H9 (cell line): ENCODE results near the gene LENG1. TPM values are rescaled to one million over a fixed set of nuclear protein-coding genes. Genes with fewer than 3 reads are reported as not detected.

Experiments used
- DNase-seq: peaks from one replicate; pipeline ENCODE4 v3.0.0-alpha.2; 2017
- H2AFZ ChIP-seq: one replicate; pipeline ENCODE4 v1.6.1; 2013; ENCODE audit warnings: mild to moderate bottlenecking, low read length, control low read depth, moderate library complexity
- H2AK5ac ChIP-seq: 2 replicates; pipeline ENCODE4 v1.6.1; 2013; ENCODE audit warnings: low read length, control low read depth, mixed read lengths; ENCODE audit not compliant: insufficient read length
- H2BK120ac ChIP-seq: one replicate; pipeline ENCODE4 v1.6.1; 2013; ENCODE audit warnings: low read depth, mild to moderate bottlenecking, low read length, control low read depth, inconsistent platforms; ENCODE audit not compliant: poor library complexity, severe bottlenecking
- H2BK12ac ChIP-seq: 2 replicates; pipeline ENCODE4 v1.6.1; 2013; ENCODE audit warnings: low read length, control low read depth, mixed read lengths, low read depth; ENCODE audit not compliant: insufficient read length
- H2BK15ac ChIP-seq: 2 replicates; pipeline ENCODE4 v1.6.1; 2013; ENCODE audit warnings: low read depth, low read length, control low read depth
- H2BK20ac ChIP-seq: one replicate; pipeline ENCODE4 v1.6.1; 2013; ENCODE audit warnings: low read depth, mild to moderate bottlenecking, low read length, control low read depth, inconsistent platforms; ENCODE audit not compliant: poor library complexity, severe bottlenecking
- H2BK5ac ChIP-seq: 2 replicates; pipeline ENCODE4 v1.6.1; 2013; ENCODE audit warnings: low read length, control low read depth, mixed read lengths; ENCODE audit not compliant: insufficient read length
- H3K14ac ChIP-seq: 2 replicates; pipeline ENCODE4 v1.6.1; 2013; ENCODE audit warnings: low read length, control low read depth; ENCODE audit not compliant: insufficient read depth
- H3K18ac ChIP-seq: 2 replicates; pipeline ENCODE4 v1.6.1; 2013; ENCODE audit warnings: low read depth, mild to moderate bottlenecking, mixed read lengths, low read length, control low read depth; ENCODE audit not compliant: insufficient read length
- H3K23ac ChIP-seq: 2 replicates; pipeline ENCODE4 v1.6.1; 2013; ENCODE audit warnings: low read length, control low read depth, mixed read lengths, low read depth; ENCODE audit not compliant: insufficient read length
- H3K23me2 ChIP-seq: 2 replicates; pipeline ENCODE4 v1.6.1; 2013; ENCODE audit warnings: low read depth, mild to moderate bottlenecking, mixed read lengths, low read length, control low read depth; ENCODE audit not compliant: insufficient read length, poor library complexity, severe bottlenecking
- H3K27ac ChIP-seq: 2 replicates; pipeline ENCODE4 v1.5.1; 2013; ENCODE audit warnings: low read length, control low read depth, mixed read lengths, low read depth; ENCODE audit not compliant: insufficient read length
- H3K27me3 ChIP-seq: 2 replicates; pipeline ENCODE4 v1.6.1; 2013; ENCODE audit warnings: low read length, control low read depth, inconsistent platforms; ENCODE audit not compliant: insufficient read depth
- H3K4ac ChIP-seq: 2 replicates; pipeline ENCODE4 v1.6.1; 2013; ENCODE audit warnings: low read depth, mild to moderate bottlenecking, control low read depth, inconsistent platforms, low read length, moderate library complexity
- H3K4me1 ChIP-seq: 2 replicates; pipeline ENCODE4 v1.6.1; 2013; ENCODE audit warnings: low read length, control low read depth, inconsistent platforms; ENCODE audit not compliant: insufficient read depth
- H3K4me2 ChIP-seq: 2 replicates; pipeline ENCODE4 v1.6.1; 2013; ENCODE audit warnings: low read length, control low read depth, mixed read lengths; ENCODE audit not compliant: insufficient read length, insufficient read depth
- H3K56ac ChIP-seq: 2 replicates; pipeline ENCODE4 v1.6.1; 2013; ENCODE audit warnings: low read depth, mild to moderate bottlenecking, mixed read lengths, low read length, control low read depth; ENCODE audit not compliant: insufficient read length
- H3K79me1 ChIP-seq: 2 replicates; pipeline ENCODE4 v1.6.1; 2013; ENCODE audit warnings: low read depth, mild to moderate bottlenecking, moderate library complexity, low read length, control low read depth, inconsistent platforms; ENCODE audit not compliant: insufficient read depth, poor library complexity, severe bottlenecking
- H3K79me2 ChIP-seq: 2 replicates; pipeline ENCODE4 v1.6.1; 2013; ENCODE audit warnings: low read length, control low read depth, inconsistent platforms; ENCODE audit not compliant: insufficient read depth
- H3K9ac ChIP-seq: 2 replicates; pipeline ENCODE4 v1.6.1; 2013; ENCODE audit warnings: low read length, control low read depth, mixed read lengths; ENCODE audit not compliant: insufficient read length; ENCODE audit errors: extremely low read depth
- H3K9me3 ChIP-seq: one replicate; pipeline ENCODE4 v1.6.1; 2013; ENCODE audit warnings: low read depth, low read length, inconsistent platforms; ENCODE audit not compliant: control insufficient read depth
- H3T11ph ChIP-seq: one replicate; pipeline ENCODE4 v1.6.1; 2013; ENCODE audit warnings: mild to moderate bottlenecking, low read length, control low read depth, inconsistent platforms
- H4K20me1 ChIP-seq: one replicate; pipeline ENCODE4 v1.6.1; 2013; ENCODE audit not compliant: control insufficient read depth, insufficient read length, insufficient read depth
- H4K5ac ChIP-seq: 2 replicates; pipeline ENCODE4 v1.6.1; 2013; ENCODE audit warnings: low read depth, mild to moderate bottlenecking, mixed read lengths, low read length, control low read depth; ENCODE audit not compliant: insufficient read length
- H4K8ac ChIP-seq: replicated peaks from 2 replicates; pipeline ENCODE4 v1.6.1; 2013; ENCODE audit warnings: low read length, control low read depth, mixed read lengths, low read depth; ENCODE audit not compliant: insufficient read length
- H4K91ac ChIP-seq: 2 replicates; pipeline ENCODE4 v1.6.1; 2013; ENCODE audit warnings: low read depth, mild to moderate bottlenecking, moderate library complexity, mixed read lengths, low read length, control low read depth; ENCODE audit not compliant: insufficient read length
- H3K27ac Mint-ChIP-seq, 3 experiments: 2 replicates in 2 of 3; 3 replicates in 1 of 3; pipeline ENCODE4 v1.8.0; 2020 to 2021; ENCODE audit warnings: mixed read lengths in 3 of 3, mild to moderate bottlenecking in 1 of 3, moderate library complexity in 1 of 3
- H3K27me3 Mint-ChIP-seq: 2 replicates; pipeline ENCODE4 v1.8.0; 2021; ENCODE audit warnings: low read depth, mild to moderate bottlenecking, moderate library complexity, mixed read lengths
- H3K36me3 Mint-ChIP-seq, 3 experiments: 2 replicates in 2 of 3; 3 replicates in 1 of 3; pipeline ENCODE4 v1.8.0; 2020 to 2021; ENCODE audit warnings: low read depth in 3 of 3, mixed read lengths in 3 of 3; ENCODE audit not compliant: insufficient read depth in 1 of 3
- H3K4me1 Mint-ChIP-seq, 2 experiments: 2 replicates each; pipeline ENCODE4 v1.8.0; 2020; ENCODE audit warnings: mixed read lengths in 2 of 2
- H3K4me3 Mint-ChIP-seq, 2 experiments: 2 replicates in 1 of 2; 3 replicates in 1 of 2; pipeline ENCODE4 v1.8.0; 2020 to 2021; ENCODE audit warnings: mild to moderate bottlenecking in 2 of 2, mixed read lengths in 2 of 2, moderate library complexity in 1 of 2
- H3K9me3 Mint-ChIP-seq, 2 experiments: 2 replicates in 1 of 2; 3 replicates in 1 of 2; pipeline ENCODE4 v1.8.0; 2020; ENCODE audit warnings: mild to moderate bottlenecking in 2 of 2, mixed read lengths in 2 of 2, moderate library complexity in 1 of 2
- whole genome bisulfite sequencing: extraction: QIAGEN DNeasy Blood & Tissue Kit; methylation state at CpG from one replicate; pipeline ENCODE4 v1.1.7; 2013; ENCODE audit warnings: missing lambda C conversion rate, low lambda C conversion rate, mixed read lengths; ENCODE audit not compliant: insufficient read length; ENCODE audit errors: extremely low coverage; 5-methylcytosine and 5-hydroxymethylcytosine counted together
- total RNA-seq: library from RNA; stranded (reverse); gene quantifications from 2 replicates; pipeline ENCODE4 v1.2.1, GENCODE V29; 2021
- TF ChIP-seq, protein P1 (sequence below): fragments of 200-600 bp; sonication (generic); conservative IDR thresholded peaks from 3 replicates; pipeline ENCODE4 v1.8.0; 2021; ENCODE audit warnings: antibody characterized with exemption, mild to moderate bottlenecking

Gene LENG1
- total RNA-seq, 1 experiment from 2014 or later, result 7.1 TPM

GRCh38 chr19:54173951-54174834, 14.7 kb upstream of the LENG1 start:
- Histone ChIP-seq H2BK12ac (no peak overlapping the region), H2BK20ac (no peak overlapping the region), H3K79me2 (no peaks in the 10 kb centered on the region), H3K4ac (no peak overlapping the region), H3K9me3 (no peaks in the 10 kb centered on the region), H4K5ac (no peak overlapping the region), H3K9ac (no peak overlapping the region), H3T11ph (no peak overlapping the region), H2BK5ac (no peak overlapping the region), H4K91ac (no peak overlapping the region), H4K20me1 (no peaks in the 10 kb centered on the region), H3K23ac (no peak overlapping the region), H3K27ac (no peak overlapping the region), H3K4me1 (no peaks in the 10 kb centered on the region), H4K8ac (no peak overlapping the region), H3K14ac (no peak overlapping the region; the same call in 1 of the 2 replicates), H2AK5ac (no peak overlapping the region), H2BK15ac (no peak overlapping the region), H3K27me3 (no peaks in the 10 kb centered on the region), H3K23me2 (peaks cover 4% of the 10 kb centered on the region), H3K18ac (no peak overlapping the region), H3K56ac (no peak overlapping the region), H2AFZ (no peak overlapping the region), H3K4me2 (no peak overlapping the region), H2BK120ac (no peak overlapping the region), H3K79me1 (no peaks in the 10 kb centered on the region)
- TF ChIP-seq, protein P1, sequence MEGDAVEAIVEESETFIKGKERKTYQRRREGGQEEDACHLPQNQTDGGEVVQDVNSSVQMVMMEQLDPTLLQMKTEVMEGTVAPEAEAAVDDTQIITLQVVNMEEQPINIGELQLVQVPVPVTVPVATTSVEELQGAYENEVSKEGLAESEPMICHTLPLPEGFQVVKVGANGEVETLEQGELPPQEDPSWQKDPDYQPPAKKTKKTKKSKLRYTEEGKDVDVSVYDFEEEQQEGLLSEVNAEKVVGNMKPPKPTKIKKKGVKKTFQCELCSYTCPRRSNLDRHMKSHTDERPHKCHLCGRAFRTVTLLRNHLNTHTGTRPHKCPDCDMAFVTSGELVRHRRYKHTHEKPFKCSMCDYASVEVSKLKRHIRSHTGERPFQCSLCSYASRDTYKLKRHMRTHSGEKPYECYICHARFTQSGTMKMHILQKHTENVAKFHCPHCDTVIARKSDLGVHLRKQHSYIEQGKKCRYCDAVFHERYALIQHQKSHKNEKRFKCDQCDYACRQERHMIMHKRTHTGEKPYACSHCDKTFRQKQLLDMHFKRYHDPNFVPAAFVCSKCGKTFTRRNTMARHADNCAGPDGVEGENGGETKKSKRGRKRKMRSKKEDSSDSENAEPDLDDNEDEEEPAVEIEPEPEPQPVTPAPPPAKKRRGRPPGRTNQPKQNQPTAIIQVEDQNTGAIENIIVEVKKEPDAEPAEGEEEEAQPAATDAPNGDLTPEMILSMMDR, result no peak
- H3K9me3 Mint-ChIP-seq, result no peaks in the 10 kb centered on the region; a peak in 1 of 5 replicates
- 0 out of 7 replicates have a peak overlapping the region, but pooled peaks of 1 of the 3 experiments have one; percentile 47 for H3K27ac Mint-ChIP-seq
- DNase-seq, result peak; percentile 43
- H3K27me3 Mint-ChIP-seq, result no peaks in the 10 kb centered on the region; the same call in 1 of the 2 replicates
- no CpG with 5 or more reads among the region's 25 CpGs for WGBS
- H3K36me3 Mint-ChIP-seq, result peaks cover 12 to 20% (median 15%) of the 10 kb centered on the region in 3 experiments; a peak in 6 of 7 replicates
- peaks cover 11 to 29% of the 10 kb centered on the region in 2 experiments for H3K4me1 Mint-ChIP-seq
- H3K4me3 Mint-ChIP-seq, result no peak overlapping the region
